HG02759 (cell line): ENCODE measurements around the gene NAGLU.
"Not testable (repeated sequence)": the region's sequence is repeated elsewhere in the genome, so short reads cannot be mapped to it uniquely, and the experiment has no call there.

Source experiments
- ATAC-seq: cut with Tn5 transposase; IDR thresholded peaks from one replicate; pipeline ENCODE4 v1.9.1; 2021; ENCODE audit warnings: mild to moderate bottlenecking, moderate library complexity; ENCODE audit not compliant: unreplicated experiment

Gene NAGLU

DNA sequence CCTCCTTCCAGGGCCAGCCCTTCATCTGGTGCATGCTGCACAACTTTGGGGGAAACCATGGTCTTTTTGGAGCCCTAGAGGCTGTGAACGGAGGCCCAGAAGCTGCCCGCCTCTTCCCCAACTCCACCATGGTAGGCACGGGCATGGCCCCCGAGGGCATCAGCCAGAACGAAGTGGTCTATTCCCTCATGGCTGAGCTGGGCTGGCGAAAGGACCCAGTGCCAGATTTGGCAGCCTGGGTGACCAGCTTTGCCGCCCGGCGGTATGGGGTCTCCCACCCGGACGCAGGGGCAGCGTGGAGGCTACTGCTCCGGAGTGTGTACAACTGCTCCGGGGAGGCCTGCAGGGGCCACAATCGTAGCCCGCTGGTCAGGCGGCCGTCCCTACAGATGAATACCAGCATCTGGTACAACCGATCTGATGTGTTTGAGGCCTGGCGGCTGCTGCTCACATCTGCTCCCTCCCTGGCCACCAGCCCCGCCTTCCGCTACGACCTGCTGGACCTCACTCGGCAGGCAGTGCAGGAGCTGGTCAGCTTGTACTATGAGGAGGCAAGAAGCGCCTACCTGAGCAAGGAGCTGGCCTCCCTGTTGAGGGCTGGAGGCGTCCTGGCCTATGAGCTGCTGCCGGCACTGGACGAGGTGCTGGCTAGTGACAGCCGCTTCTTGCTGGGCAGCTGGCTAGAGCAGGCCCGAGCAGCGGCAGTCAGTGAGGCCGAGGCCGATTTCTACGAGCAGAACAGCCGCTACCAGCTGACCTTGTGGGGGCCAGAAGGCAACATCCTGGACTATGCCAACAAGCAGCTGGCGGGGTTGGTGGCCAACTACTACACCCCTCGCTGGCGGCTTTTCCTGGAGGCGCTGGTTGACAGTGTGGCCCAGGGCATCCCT is 7.4 kb downstream of the NAGLU start:
- no peak for ATAC-seq

DNA sequence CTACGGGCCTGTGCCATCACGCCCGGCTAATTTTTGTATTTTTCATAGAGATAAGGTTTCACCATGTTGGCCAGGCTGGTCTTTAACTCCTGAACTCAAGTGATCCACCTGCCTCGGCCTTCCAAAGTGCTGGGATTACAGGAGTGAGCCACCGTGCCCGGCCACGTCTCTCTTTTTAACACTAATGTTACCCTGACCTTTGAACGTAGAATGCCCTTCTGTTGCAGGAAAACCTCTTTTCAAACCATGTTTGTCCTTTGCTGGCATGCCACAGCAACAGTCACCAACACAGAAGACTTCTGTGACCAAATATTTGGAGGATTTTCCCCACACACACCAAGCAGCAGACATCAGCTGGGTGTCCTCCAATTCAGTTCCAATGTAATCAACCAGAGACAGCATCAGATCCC is 8.8 kb downstream of the NAGLU start:
- no peak for ATAC-seq

GRCh38 chr17:42545755-42546505 is 9.9 kb downstream of the NAGLU start:
- ATAC-seq, result not testable (repeated sequence)

DNA sequence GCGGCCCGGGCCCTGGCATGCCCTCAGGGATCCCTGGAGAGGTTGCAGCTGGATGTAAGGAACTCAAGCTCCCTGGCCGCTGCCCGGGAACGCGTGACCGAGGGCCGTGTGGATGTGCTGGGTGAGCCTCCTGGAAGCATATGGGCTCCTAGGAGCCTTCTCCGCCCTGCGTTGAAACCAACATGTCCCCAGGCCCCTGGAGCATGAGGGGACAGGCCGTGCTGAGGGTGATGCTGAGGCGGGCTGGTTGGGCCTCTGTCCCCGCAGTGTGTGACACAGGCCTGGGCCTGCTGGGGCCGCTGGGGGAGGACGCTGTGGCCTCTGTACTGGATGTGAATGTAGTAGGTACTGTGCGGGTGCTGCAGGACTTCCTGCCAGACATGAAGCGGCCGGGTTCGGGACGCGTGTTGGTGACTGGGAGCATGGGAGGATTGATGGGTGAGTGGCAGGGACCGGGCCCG is 11.0 kb downstream of the NAGLU start:
- ATAC-seq, result no peak

DNA sequence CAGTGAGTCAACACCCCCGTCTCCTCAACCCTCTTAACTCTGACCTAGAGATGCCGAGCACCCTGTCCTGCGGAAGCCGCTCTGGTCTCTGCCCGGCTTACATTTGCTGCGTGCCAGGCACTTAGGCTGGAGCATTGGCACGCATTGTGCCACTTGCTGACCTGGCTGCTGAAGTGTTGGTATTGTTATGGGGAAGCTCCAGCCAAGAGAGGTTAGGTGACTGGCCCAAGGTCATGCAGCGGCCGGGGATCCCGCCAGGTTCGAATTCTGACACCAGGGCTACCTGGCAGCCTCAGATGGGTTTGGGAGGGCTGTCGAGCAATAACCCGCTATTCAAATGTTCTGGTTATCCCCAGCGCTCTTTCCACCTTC is 11.6 kb downstream of the NAGLU start:
- no peak for ATAC-seq

- ATAC-seq, result peak; percentile 73
Measured at GRCh38 chr17:42548070-42548837, 12.2 kb downstream of the NAGLU start.

- no peak for ATAC-seq
Measured at GRCh38 chr17:42548993-42549755, 13.1 kb downstream of the NAGLU start.

DNA sequence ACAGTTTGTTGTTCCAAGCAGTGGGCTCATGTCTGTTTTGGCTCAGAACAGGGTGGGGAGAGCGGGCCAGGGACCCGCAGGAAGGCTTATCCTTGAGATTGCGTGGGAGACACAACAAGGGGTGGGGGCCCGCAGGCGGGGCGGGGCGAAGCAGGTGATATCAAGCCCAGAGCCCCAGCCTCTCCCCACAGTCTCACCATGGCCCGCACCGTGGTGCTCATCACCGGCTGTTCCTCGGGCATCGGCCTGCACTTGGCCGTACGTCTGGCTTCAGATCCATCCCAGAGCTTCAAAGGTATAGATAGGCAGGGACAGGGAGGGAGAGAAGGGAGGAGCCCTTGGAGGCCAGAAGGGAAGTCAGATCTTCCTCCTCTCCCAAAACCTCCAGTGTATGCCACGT is 16.7 kb downstream of the NAGLU start, which contains the start of gene HSD17B1:
TSS of gene HSD17B1 (plus strand) at position 188 of the 400 bp plus-strand sequence. CDS start at position 199, 11 bp downstream.
- ATAC-seq, result not testable (repeated sequence)

GRCh38 chr17:42553161-42553818 is 17.2 kb downstream of the NAGLU start:
- ATAC-seq, result no peak

DNA sequence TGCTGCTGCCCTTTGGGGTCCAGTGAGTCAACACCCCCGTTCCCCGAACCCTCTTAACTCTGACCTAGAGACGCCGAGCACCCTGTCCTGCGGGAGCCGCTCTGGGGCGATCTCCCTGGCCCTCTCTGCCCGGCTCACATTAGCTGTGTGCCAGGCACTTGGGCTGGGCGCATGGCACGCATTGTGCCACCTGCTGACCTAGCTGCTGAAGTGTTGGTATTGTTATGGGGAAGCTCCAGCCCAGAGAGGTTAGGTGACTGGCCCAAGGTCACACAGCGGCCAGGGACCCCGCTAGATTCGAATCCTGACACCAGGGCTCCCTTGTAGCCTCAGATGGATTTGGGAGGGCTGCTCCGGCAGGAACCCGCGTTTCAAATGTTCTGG is 17.8 kb downstream of the NAGLU start:
- no peak for ATAC-seq

DNA sequence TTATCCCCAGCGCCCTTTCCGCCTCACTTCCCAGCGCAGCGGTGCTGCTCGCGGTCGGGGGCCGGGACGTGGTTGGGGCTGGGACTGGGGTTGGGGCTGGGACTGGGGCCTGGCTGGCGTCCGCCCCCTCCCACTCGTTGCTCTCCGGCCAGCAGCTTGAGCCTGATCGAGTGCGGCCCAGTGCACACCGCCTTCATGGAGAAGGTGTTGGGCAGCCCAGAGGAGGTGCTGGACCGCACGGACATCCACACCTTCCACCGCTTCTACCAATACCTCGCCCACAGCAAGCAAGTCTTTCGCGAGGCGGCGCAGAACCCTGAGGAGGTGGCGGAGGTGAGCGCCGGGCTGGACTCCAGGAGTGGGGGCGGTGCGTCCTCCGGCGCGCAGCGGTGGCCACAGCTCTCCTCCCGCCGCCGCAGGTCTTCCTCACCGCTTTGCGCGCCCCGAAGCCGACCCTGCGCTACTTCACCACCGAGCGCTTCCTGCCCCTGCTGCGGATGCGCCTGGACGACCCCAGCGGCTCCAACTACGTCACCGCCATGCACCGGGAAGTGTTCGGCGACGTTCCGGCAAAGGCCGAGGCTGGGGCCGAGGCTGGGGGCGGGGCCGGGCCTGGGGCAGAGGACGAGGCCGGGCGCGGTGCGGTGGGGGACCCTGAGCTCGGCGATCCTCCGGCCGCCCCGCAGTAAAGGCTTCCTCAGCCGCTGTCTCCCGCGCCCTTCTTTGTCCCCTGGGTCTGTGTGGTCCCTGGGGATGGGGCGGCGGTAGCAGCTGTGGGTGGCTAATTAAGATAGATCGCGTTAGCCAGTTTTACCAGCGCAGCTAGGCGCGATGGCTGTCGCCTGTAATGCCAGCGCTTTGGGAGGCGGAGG is 18.4 kb downstream of the NAGLU start:
- peak; percentile 87 for ATAC-seq

DNA sequence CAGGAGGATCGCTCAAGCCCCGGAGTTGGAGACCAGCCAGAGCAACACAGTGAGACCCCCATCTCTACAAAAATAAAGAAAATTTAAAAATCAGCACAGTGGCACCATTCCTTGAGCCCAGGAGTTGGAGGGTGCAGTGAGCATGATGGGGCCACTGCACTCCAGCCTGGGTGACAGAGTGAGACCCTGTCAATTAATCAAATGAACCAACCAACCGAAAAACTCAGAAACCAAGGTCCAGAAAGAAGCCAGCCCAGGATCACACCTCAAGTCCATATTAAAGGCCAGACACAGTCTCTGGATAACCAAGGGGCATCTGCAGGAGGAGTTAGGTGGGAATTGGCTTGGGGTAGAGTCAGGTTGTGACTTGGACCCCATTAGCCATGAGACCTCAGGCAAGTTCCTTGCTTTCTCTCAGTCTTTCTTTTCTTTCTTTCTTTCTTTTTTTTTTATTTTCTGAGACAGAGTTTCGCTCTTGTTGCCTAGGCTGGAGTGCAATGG is 19.1 kb downstream of the NAGLU start:
- peak; percentile 6 for ATAC-seq

DNA sequence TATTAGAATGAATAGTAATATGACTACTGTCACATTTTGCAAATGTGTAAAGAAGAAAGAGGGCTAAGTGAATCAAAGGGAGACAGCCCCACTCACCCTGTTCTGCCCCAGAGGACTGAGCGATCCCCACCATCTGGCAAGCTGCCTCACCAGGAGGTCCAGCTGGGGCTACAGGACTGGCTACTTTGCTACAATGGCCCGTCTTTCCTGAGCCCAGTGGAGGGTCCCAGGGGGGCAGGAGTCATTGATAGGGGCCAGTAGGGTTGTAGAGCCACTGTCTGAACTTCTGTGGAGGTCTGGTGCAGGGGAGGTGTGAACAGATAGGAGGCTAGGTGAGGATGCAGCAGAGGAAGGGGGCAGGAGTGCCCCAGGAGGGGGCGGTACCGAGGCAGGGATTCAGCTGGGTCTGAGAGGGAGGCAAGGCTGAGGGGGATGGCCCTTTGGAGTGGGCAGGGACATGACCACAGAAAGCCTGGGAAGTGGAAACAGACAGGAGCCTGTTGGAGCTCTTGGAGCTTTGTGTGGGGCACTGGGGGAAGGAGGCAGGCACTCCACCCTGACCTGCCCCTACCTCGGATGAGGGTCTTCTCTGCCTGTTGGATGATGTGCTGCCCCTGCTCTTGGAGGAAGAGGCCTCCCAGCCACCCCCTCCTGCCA is 20.0 kb downstream of the NAGLU start:
- ATAC-seq, result not testable (repeated sequence)

GRCh38 chr17:42559075-42559474 is 23.0 kb downstream of the NAGLU start:
- no peak for ATAC-seq

DNA sequence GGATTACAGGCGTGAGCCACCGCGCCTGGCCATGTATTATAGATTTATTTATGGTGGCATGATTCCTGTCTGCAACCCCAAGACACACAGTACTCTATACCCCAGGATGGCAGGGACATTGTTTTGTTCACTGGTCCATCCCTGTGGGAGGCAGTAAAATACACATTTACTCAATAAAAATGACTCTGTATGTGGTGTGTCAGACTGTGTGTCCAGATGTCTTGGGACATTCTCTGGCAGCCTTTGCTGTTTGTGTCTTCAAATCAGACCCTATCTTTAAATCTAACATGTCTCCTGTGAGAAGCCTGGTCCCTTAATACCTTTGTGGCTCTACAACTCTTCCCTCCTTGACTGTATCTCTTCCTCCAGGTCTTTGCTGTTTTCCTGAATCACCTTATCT is 24.2 kb downstream of the NAGLU start:
- no peak for ATAC-seq

DNA sequence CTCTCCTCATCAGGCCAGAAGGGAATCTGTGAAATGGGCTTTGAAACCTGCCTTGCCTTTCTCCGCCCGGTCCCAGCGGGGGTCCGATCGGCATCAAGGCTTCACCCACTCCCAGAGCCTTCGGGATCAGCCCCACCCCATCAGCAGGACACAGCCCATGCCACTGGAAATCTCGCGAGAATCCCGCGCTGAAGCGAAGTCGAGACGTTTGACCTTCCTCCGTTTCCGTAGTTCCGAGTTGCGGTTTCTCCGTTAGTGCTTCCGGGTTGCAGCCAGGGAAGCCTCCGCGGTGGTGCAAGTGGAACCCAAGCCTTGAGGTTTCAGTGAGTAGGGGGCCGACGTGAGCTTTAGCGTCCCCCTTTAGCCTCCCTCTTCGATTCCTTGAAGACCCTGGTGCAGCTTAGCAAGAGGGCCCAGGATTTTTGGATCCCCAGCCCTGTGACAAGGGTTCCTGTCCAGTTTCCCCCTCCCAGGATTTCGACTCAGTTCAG is 25.9 kb downstream of the NAGLU start, which contains the start of gene COASY:
TSS of gene COASY (plus strand) at position 252 of the 491 bp plus-strand sequence. CDS start 475 bp downstream, outside the sequence.
- peak; percentile 49 for ATAC-seq

- peak; percentile 1 for ATAC-seq
Measured at GRCh38 chr17:42562388-42563142, 26.5 kb downstream of the NAGLU start.
